ENCODE results near the gene RBP2. TPM values are rescaled to one million over a fixed set of nuclear protein-coding genes. Genes with fewer than 3 reads are reported as not detected.

The RBP2 gene
- total RNA-seq = not detected

DNA sequence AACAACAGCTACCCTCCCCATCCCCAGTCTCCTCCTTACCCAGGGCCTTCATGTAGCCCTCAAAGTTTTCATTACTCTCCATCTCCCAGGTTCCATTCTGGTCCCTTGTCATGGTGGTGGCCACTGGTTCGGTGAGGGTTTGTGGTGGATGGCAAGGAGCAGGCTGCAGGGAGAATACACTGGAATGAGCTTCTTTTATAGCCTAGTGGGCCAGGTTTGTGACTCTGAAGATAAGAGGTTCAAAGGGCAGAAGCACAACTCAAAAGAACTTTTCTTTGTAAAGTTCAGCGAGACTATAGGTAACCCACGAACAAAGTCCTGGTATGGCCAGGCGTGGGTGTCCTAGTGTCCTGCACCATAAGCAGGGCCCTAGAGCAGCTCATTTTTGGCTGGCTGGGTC is at the start of gene RBP2:
TSS of gene RBP2 (minus strand) at position 169 of the 400 bp plus-strand sequence. CDS start at position 112, 57 bp downstream.
- Histone ChIP-seq H3K36me3 (no peaks in the 10 kb centered on the region), H3K4me3 (no peak within 1 kb of the TSS), H3K9me3 (no peaks in the 10 kb centered on the region), H3K27ac (no peak within 1 kb of the TSS), H3K4me1 (ENCODE audit: control insufficient read depth in 1 of 2, low read depth in 2 of 2) (no peaks in the 10 kb centered on the region), H3K27me3 (replicated peaks; ENCODE audit: insufficient read depth) (no peaks in the 10 kb centered on the region)
- TF ChIP-seq, protein P1, sequence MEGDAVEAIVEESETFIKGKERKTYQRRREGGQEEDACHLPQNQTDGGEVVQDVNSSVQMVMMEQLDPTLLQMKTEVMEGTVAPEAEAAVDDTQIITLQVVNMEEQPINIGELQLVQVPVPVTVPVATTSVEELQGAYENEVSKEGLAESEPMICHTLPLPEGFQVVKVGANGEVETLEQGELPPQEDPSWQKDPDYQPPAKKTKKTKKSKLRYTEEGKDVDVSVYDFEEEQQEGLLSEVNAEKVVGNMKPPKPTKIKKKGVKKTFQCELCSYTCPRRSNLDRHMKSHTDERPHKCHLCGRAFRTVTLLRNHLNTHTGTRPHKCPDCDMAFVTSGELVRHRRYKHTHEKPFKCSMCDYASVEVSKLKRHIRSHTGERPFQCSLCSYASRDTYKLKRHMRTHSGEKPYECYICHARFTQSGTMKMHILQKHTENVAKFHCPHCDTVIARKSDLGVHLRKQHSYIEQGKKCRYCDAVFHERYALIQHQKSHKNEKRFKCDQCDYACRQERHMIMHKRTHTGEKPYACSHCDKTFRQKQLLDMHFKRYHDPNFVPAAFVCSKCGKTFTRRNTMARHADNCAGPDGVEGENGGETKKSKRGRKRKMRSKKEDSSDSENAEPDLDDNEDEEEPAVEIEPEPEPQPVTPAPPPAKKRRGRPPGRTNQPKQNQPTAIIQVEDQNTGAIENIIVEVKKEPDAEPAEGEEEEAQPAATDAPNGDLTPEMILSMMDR (IDR thresholded peaks at IDR 0.05) = no peak
- ATAC-seq (ENCODE audit: insufficient number of reproducible peaks, low FRiP score, low read depth) (no peak), DNase-seq (ENCODE audit: low spot score) (no peak)

DNA sequence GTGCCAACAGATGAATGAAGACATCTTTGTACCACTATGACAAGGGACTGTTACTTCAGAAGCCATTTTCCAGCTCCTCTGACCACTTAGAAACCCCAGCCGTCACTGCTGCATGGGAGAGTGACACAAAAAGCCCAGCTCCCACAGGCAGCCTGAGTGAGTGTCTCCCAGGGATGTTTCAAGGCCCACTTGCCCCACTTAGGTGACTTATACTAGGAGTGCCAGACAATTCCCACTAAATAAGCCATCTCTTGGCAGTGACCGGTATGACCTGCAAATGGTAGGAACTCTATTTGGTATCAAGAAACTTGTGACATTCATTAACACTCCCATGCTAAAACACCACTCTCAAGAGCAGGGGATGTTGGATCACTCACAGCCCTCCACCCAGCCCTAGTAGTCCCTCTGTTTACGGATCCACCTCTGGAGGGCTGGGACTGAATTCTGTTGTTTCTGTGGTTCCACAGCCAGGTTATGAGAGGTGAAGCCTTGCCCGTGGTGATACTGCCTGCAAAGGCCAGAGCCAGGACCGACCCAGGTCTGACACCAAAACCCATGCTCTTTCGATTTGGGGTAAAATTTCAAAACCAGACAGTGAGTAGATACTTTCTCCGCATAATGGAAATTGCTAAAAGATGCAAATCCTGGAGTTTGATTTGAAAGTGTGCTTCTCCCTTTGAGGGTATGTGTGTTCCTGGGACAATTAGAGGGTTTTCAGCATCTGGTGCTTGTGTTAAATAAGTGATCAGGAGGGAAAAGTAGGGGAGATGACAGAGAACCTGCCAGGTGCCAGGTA is 48.7 kb upstream of the RBP2 start:
- DNase-seq (ENCODE audit: low spot score) (no peak), ATAC-seq (ENCODE audit: insufficient number of reproducible peaks, low FRiP score, low read depth) (no peak)
- H3K27me3 ChIP-seq (replicated peaks; ENCODE audit: insufficient read depth) = no peaks in the 10 kb centered on the region
- no peaks in the 10 kb centered on the region for H3K36me3 ChIP-seq
- TF ChIP-seq, protein P1 (IDR thresholded peaks at IDR 0.05) = no peak
- H3K27ac ChIP-seq = no peak overlapping the region
- peaks cover 0 to 7% of the 10 kb centered on the region in 2 donors for H3K4me1 ChIP-seq (ENCODE audit: control insufficient read depth in 1 of 2, low read depth in 2 of 2)
- H3K4me3 ChIP-seq = no peak overlapping the region
- no peaks in the 10 kb centered on the region for H3K9me3 ChIP-seq

GRCh38 chr3:139523718-139524117 is 47.4 kb upstream of the RBP2 start:
- Histone ChIP-seq H3K27me3 (replicated peaks; ENCODE audit: insufficient read depth) (no peaks in the 10 kb centered on the region), H3K27ac (no peak overlapping the region), H3K4me1 (ENCODE audit: control insufficient read depth in 1 of 2, low read depth in 2 of 2) (no peaks in the 10 kb centered on the region), H3K4me3 (no peak overlapping the region), H3K36me3 (no peaks in the 10 kb centered on the region), H3K9me3 (no peaks in the 10 kb centered on the region)
- ATAC-seq (ENCODE audit: insufficient number of reproducible peaks, low FRiP score, low read depth) (no peak), DNase-seq (ENCODE audit: low spot score) (no peak)
- TF ChIP-seq, protein P1 (IDR thresholded peaks at IDR 0.05) = no peak

DNA sequence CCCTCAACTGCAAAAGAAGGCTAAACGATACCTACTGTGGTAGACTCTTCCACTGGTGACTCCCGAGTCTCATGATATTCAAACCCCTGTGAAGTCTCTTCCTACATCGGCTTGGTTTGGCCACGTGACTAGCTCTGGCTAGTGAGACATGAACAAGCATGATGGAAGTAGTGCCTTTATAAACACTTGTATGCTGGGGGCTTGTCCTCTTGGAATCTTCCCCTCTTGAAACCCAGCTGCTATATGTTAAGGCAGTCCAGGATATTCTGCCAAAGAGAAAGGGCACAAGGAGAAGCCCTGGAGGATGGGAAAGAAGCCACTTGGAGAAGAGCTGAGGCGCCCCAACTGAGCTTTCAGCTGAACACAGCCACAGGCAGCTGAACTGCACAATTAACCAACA is 46.9 kb upstream of the RBP2 start:
- Histone ChIP-seq H3K4me1 (ENCODE audit: control insufficient read depth in 1 of 2, low read depth in 2 of 2) (peaks cover 0 to under 1% of the 10 kb centered on the region in 2 donors), H3K9me3 (no peaks in the 10 kb centered on the region), H3K36me3 (no peaks in the 10 kb centered on the region), H3K27ac (no peak overlapping the region), H3K4me3 (no peak overlapping the region), H3K27me3 (replicated peaks; ENCODE audit: insufficient read depth) (no peaks in the 10 kb centered on the region)
- DNase-seq (ENCODE audit: low spot score) = no peak
- TF ChIP-seq, protein P1 (IDR thresholded peaks at IDR 0.05) = no peak
- ATAC-seq (ENCODE audit: insufficient number of reproducible peaks, low FRiP score, low read depth) = no peak

DNA sequence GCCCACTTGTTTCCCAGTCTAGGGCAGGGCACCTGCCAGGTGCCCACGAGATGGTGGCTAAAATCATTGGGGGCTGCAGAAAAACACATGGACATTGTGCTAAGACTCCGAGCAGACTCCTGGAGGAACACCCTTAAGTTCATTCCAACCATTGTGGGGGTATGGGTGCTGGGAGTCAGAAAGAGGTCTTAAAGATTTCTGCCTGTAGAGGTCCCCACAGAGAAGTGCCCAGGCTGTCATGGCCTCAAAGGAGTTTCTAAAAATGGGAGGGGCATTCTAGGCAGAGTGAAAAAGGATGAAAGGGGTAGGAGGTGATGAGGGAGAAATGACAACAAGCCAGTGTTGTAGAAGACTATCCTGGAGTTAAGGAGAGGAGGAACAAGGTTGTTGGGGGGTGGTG is 46.1 kb upstream of the RBP2 start:
- no peak overlapping the region for H3K4me3 ChIP-seq
- TF ChIP-seq, protein P1 (IDR thresholded peaks at IDR 0.05) = no peak
- no peaks in the 10 kb centered on the region for H3K36me3 ChIP-seq
- no peak overlapping the region for H3K27ac ChIP-seq
- H3K4me1 ChIP-seq (ENCODE audit: control insufficient read depth in 1 of 2, low read depth in 2 of 2) = peaks cover 0 to 8% of the 10 kb centered on the region in 2 donors
- H3K27me3 ChIP-seq (replicated peaks; ENCODE audit: insufficient read depth) = no peaks in the 10 kb centered on the region
- no peaks in the 10 kb centered on the region for H3K9me3 ChIP-seq
- no peak for DNase-seq (ENCODE audit: low spot score)
- no peak for ATAC-seq (ENCODE audit: insufficient number of reproducible peaks, low FRiP score, low read depth)

Measured in thoracic aorta (tissue), 2 donors.